GM19463 (cell line): Measurements from ENCODE around the gene ARMC7.

Experiments used
- ATAC-seq: cut with Tn5 transposase; IDR thresholded peaks from one replicate; pipeline ENCODE4 v1.9.1; 2021; ENCODE audit warnings: mild to moderate bottlenecking, moderate library complexity; ENCODE audit not compliant: unreplicated experiment

The ARMC7 gene

GRCh38 chr17:75098861-75099260, 10.9 kb upstream of the ARMC7 start:
- ATAC-seq, result no peak

DNA sequence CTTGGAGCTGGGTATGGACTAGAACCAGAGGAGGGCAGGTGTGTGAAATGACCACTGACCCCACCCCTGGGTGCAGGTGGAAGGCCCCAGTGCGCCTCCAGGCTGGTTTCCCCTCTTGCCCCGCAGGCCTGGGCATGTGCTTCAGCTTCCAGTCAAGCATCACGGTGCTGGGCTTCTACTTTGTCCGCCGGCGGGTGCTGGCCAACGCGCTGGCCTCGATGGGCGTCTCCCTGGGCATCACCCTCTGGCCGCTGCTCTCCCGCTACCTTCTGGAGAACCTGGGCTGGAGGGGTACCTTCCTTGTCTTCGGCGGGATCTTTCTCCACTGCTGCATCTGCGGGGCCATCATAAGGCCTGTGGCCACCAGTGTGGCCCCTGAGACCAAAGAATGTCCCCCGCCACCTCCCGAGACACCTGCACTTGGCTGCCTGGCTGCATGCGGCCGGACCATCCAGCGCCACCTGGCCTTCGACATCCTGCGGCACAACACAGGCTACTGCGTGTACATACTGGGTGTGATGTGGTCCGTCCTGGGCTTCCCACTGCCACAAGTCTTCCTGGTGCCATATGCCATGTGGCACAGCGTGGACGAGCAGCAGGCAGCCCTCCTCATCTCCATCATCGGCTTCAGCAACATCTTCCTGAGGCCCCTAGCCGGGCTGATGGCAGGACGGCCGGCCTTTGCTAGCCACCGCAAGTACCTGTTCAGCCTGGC, 9.7 kb upstream of the ARMC7 start:
- ATAC-seq, result no peak

DNA sequence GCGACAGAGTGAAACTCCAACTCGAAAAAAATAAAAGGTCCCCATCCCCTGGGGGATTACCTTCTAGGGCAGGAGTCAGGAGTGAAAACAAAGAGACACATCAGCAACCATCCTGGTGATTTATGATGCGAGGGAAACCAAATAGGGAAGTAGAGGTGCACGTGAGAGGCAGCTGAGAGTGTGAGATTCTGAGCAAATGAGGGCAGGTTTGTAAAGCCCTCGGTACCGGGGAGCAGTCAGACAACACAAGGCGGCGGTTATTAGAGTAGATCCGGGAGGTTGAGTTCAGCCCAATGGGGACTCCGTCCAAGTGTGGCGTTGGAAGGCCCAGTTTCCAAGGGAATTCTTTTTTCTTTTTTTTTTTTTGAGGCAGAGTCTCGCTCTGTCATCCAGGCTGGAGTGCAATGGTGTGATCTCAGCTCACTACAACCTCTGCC, 7.4 kb upstream of the ARMC7 start:
- ATAC-seq, result no peak

- no peak for ATAC-seq
These were observed 5.9 kb upstream of the ARMC7 start for GRCh38 chr17:75103601-75104554.

GRCh38 chr17:75105126-75106080, 4.4 kb upstream of the ARMC7 start:
- ATAC-seq, result no peak

DNA sequence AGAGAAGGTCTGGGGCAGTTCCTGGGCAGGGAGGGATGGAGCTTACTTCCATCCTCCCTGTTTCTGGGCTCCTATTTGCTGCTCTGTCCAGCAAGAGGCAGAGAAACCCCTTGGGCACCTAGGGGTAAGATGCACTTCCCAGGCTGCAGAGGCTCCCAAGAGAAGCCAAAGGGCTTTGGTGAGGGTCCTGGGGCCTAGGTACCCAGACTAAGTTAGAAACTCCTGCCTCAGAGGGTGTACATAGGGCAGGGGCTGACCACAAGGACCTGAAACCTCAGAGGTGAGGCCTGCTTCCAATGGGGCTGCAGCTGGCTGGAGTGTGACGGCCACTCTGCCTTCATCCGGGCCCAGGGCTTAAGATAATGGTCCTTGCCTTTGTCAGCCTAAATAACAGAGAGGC, 1.6 kb upstream of the ARMC7 start:
- no peak for ATAC-seq

GRCh38 chr17:75109046-75109406, 743 bp upstream of the ARMC7 start:
- no peak for ATAC-seq

DNA sequence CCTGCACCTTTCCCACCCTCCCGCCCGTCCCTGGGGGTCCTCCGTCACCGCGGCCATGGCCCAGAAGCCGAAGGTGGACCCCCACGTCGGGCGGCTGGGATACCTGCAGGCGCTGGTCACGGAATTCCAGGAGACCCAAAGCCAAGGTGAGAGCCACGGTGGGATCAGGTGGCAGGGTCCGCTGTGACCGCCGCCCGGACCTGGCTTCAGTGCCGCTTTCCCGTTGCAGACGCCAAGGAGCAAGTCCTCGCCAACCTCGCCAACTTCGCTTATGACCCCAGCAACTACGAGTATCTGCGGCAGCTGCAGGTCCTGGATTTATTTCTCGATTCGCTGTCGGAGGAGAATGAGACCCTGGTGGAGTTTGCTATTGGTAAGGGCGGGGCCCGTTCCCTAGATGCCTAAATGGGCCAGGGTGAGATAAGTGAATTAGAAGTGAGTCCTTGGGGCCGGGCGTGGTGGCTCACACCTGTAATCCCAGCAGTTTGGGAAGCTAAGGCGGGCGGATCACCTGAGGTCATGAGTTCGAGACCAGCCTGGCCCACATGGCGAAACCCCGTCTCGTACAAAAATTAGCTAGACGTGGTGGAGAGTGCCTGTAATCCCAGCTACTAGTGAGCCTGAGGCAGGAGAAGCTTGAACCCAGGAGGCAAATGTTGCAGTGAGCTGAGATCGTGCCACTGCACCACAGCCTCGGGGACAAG, 617 bp downstream of the ARMC7 start:
- ATAC-seq, result no peak

- no peak for ATAC-seq
These were observed 2.1 kb downstream of the ARMC7 start for GRCh38 chr17:75111777-75112335.

GRCh38 chr17:75113798-75114551, 4.2 kb downstream of the ARMC7 start:
- ATAC-seq, result no peak

GRCh38 chr17:75114552-75115314, 5.0 kb downstream of the ARMC7 start:
- no peak for ATAC-seq

DNA sequence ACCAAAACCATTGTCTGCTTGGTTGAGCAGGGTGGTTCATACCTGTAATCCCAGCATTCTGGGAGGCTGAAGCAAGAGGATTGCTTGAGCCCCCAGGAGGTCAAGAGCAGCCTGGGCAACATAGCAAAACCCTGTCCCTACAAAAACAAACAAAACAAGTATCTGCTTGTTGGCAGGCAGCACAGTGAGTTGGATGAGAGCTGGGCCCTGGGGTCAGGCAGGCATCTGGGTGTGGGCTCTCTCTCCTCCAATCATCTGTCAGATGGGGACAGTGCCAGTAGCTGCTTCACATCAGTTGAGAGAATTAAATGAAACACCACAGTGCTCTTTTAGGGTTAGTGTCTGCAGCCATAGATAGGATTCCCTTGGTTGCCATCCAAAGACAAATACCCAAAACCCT, 5.8 kb downstream of the ARMC7 start:
- no peak for ATAC-seq

DNA sequence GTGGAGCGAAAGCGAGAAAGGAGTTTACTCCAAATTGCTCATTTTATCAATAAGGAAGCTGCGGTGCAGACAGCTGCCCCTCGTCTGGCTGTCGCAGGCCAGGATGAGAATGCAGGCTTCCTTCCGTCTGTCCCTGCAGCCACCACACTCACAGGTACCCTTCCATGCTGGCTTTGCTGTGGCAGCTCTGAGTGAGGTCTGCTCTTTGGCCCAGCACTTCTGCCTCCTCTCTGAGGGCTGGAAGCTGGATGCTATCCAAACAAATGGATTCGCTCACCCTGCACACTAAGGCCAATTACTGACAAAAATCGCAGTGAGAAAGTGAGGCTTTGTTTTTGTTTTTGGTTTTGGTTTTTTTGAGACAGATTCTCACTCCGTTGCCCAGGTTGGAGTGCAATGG, 7.0 kb downstream of the ARMC7 start:
- ATAC-seq, result no peak

- ATAC-seq, result no peak
These were observed 8.5 kb downstream of the ARMC7 start for GRCh38 chr17:75118307-75118706.

GRCh38 chr17:75124041-75124818, 14.5 kb downstream of the ARMC7 start:
- ATAC-seq, result no peak

DNA sequence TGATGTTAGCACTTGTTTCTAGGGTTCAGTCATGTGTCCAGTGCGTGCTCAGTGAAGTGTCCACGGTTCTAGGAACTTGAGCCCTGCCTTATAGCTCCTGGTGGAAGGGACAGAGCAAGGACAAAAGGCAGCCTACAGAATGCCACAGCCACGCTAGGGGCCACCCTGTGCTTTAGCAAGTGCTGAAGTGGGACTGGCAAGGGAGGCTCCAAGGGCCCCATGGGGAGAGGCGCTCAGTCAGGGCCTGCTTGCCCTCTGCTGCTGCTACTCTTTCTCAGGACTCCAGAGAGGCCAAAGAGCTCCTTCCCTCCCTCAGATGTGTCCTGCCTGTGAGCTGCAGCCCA, 15.0 kb downstream of the ARMC7 start:
- ATAC-seq, result no peak

DNA sequence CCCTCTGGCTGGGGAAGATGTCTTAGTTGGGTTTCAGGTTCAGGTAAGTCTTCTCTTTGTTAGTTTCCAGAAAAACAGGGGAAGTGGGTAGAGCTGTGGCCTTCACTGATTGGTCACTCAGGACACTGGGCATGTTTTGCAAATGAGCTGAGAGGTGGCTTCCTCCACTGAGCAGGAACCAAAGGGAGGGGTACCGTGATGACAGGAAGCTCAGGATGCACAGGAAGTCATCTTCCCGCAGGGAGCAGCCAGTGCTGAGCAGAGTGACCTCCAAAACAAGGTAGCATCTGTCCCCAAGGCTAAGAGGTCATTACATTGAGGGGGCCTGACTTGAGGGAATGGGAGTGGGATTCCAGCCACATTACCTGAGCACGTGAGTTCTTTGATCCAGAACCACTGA, 16.2 kb downstream of the ARMC7 start:
- no peak for ATAC-seq

DNA sequence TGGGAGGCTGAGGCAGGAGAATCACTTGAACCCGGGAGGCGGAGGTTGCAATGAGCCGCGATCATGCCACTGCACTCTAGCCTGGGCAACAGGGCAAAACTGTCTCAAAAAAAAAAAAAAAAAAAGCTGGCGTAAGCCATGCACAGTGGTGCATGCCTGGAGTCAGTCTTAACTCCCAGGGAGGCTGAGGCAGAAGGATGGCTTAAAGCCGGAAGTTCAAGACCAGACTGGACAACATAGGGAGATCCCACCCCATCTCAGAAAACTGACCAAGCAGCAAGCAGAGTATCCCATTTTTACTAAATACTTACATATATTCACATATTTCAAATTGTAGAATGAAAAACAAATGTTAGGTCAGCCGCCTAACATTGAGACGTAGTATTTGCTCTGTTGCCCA, 17.2 kb downstream of the ARMC7 start:
- no peak for ATAC-seq
